Omental fat pad (tissue), 4 donors: ENCODE data around the gene SLC25A28. TPM values are rescaled to one million over a fixed set of nuclear protein-coding genes. Genes with fewer than 3 reads are reported as not detected.

Experiments used
- ATAC-seq: fragments of 150-250 bp; one replicate; pipeline ENCODE4 v1.9.1; 2016; ENCODE audit warnings: mild to moderate bottlenecking, moderate library complexity; ENCODE audit not compliant: low FRiP score
- DNase-seq: peaks from one replicate; pipeline ENCODE4 v3.0.0-alpha.2; 2019; ENCODE audit warnings: low spot score
- total RNA-seq, 4 donors: library from RNA; depleted of rRNA; stranded (reverse); fragments of >200 nt; gene quantifications; one replicate each; pipeline ENCODE4 v1.1.0, GENCODE V29; 2016
- TF ChIP-seq, protein P1 (sequence below), 3 donors: fragments of 450-650 bp; IDR thresholded peaks; one replicate each; pipeline ENCODE4 v1.5.1; 2016 to 2017; ENCODE audit warnings: antibody characterized with exemption in 3 of 3, mild to moderate bottlenecking in 3 of 3, moderate library complexity in 2 of 3

Gene SLC25A28
- total RNA-seq, 4 donors from 2014 or later: 30.2 to 45.4 (median 41.7) TPM

- no peak for DNase-seq
- no peak for ATAC-seq
- TF ChIP-seq, protein P1, sequence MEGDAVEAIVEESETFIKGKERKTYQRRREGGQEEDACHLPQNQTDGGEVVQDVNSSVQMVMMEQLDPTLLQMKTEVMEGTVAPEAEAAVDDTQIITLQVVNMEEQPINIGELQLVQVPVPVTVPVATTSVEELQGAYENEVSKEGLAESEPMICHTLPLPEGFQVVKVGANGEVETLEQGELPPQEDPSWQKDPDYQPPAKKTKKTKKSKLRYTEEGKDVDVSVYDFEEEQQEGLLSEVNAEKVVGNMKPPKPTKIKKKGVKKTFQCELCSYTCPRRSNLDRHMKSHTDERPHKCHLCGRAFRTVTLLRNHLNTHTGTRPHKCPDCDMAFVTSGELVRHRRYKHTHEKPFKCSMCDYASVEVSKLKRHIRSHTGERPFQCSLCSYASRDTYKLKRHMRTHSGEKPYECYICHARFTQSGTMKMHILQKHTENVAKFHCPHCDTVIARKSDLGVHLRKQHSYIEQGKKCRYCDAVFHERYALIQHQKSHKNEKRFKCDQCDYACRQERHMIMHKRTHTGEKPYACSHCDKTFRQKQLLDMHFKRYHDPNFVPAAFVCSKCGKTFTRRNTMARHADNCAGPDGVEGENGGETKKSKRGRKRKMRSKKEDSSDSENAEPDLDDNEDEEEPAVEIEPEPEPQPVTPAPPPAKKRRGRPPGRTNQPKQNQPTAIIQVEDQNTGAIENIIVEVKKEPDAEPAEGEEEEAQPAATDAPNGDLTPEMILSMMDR (IDR thresholded peaks at IDR 0.05): no peak
These were observed 3.7 kb upstream of the SLC25A28 start for GRCh38 chr10:99623919-99624318.

DNA sequence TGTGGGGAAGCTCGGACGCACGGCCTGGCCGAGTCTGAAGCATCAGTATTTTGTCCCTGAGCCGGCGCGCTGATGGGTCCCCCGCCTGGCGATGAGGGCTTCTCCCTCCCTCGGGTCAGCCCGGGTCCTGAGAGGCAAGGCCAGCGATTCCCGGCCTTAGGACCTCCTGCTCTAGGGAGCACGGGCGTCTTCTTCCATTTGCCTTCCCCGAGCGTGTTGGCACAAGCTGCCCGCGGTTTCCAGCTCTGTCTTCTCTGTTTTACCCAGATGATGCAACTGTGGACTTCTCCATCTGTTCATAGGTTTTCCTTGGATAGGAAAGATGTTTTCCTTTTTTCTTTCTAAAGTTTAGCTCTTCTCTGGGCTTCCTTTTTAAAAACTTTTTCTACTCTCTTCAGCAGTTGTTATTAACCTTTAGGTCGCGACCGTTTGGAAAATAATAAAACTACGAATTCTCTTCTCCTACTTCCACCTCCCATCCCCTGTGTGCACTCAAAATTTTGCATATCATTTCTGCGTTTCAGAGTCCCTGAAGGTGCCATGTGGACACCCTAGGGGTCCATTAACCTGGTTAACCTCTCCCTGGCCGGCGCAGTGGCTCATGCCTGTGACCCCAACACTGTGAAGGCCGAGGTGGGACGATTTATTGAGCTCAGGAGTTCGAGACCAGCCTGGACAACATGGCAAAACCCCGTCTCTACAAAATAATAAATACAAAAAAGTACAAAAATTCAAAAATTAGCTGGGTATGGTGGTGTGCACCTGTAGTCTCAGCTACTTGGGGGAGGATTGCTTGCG, 1.4 kb upstream of the SLC25A28 start:
- peak; percentile 20 for ATAC-seq

GRCh38 chr10:99620711-99621453, 643 bp upstream of the SLC25A28 start:
- DNase-seq: peak; percentile 92
- TF ChIP-seq, protein P1 (IDR thresholded peaks at IDR 0.05): no peak
- ATAC-seq: peak; percentile 93

More for the DNA sequence above, 1.4 kb upstream of the SLC25A28 start:
- TF ChIP-seq, protein P1 (IDR thresholded peaks at IDR 0.05): no peak
- no peak for DNase-seq

GRCh38 chr10:99619090-99619800, 994 bp downstream of the SLC25A28 start:
- TF ChIP-seq, protein P1 (IDR thresholded peaks at IDR 0.05): no peak
- DNase-seq (no peak), ATAC-seq (no peak)

DNA sequence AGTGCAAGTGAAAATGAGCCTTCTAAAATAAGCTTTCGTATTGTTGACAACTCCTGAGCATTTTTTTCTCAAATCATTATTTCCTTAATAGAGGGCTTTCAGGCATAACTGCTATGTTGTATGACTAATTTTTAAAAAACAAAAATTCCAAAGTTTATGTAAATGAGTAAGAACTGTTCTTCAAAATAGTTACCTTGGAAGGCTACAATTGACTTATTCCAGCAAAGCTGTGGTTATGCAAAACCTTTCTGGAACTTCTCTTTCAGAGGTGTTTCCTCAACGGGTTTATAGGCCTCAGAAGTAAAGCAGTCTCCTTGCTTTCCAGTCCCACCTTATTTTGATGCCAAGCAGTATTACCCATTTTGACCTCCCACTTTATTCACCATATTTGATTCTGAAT, 2.5 kb downstream of the SLC25A28 start:
- DNase-seq (no peak), ATAC-seq (no peak)
- TF ChIP-seq, protein P1 (IDR thresholded peaks at IDR 0.05): no peak

- TF ChIP-seq, protein P1 (IDR thresholded peaks at IDR 0.05): no peak
- no peak for ATAC-seq
- DNase-seq: no peak
These were observed 4.8 kb downstream of the SLC25A28 start for GRCh38 chr10:99615426-99615825.
